HPDE6-E6E7 (cell line): Measurements from ENCODE around the gene GRIK1.
"Not testable (repeated sequence)": the region's sequence is repeated elsewhere in the genome, so short reads cannot be mapped to it uniquely, and the experiment has no call there.

Experiments used
- DNase-seq: peaks from one replicate; pipeline ENCODE4 v3.0.0; 2011; ENCODE audit warnings: missing footprints; ENCODE audit errors: extremely low spot score

Gene GRIK1

DNA sequence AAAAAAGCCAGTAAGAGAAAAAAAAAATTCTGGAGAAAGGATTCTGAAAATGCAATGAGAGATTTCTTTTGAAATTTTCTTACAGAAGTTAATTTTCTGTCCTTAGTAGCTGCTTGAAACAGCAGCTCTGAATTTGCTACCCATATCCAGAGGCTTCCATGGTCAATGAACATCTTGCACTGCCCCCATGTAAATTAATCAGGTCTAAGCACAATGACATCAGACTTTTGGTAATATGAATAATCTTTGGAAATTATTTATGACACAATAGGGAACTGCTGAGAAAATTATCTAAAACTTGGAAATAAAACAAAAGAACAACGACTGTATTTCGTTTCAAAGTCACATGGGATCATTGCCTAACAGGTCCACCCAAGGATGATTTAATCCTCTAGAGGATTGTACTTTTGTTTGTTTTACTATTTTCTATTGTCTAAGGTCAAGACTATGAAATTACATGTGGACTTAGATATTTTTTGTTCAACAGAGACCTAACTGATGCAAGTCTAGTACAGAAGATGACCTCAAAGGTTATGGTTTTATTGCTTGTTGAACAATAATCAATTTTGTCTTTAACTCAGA lies 328.9 kb downstream of the GRIK1 start:
- DNase-seq = no peak

DNA sequence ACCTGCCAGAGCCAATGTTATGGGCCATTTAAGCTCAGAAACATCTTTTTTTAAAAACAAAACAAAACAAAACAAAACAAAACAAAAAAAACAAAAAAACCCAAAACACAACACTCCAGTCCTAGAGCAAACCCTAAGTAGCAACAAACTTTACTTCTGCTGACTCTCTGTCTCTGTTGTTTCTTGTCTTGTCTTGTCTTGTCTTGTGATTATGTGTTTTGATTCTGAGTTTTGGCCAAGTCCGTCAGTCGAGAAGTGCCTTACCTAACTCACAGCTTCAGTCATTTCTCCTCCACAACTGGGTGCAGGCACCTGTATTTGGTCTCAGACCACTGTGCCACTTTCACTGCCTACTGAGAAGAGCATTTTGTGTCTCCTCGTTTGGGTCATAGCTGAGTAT lies 333.2 kb downstream of the GRIK1 start:
- no peak for DNase-seq

DNA sequence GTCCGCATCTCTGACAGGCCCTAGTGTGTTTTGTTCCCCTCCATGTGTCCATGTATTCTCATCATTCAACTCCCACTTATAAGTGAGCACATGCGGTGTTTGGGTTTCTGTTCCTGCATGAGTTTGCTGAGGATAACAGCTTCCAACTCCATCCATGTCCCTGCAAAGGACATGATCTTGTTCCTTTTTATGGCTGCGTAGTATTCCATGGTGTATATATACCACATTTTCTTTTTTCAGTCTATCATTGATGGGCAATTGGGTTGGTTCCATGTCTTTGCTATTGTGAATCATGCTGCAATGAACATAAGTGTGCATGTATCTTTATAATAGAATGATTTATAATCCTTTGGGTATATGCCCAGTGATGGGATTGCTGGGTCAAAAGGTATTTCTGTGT lies 334.6 kb downstream of the GRIK1 start:
- DNase-seq = not testable (repeated sequence)

- DNase-seq = no peak
Measured at GRCh38 chr21:29604076-29604475, 335.7 kb downstream of the GRIK1 start.

DNA sequence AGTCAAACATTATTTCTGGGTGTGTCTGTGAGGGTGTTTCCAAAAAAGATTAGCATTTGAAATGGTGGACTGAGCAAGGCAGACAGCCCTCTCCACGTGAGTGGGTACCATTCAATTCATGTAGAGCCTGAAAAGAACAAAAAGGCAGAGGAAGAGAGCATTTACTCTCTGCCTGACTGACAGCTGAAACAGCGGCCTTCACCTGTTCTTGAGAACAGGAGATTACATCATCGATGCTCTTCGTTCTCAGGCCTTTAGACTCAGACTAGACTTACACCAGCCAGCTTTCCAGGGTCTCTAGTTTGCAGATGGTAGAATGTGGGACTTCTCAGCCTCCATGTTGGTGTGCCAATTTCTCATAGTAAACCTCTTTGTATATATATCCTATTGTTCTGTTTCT lies 338.7 kb downstream of the GRIK1 start:
- no peak for DNase-seq

GRCh38 chr21:29586696-29587095 lies 353.1 kb downstream of the GRIK1 start:
- DNase-seq = no peak

GRCh38 chr21:29585462-29585861 lies 354.3 kb downstream of the GRIK1 start:
- DNase-seq = no peak

- DNase-seq = no peak
Measured at GRCh38 chr21:29583424-29583924, 356.3 kb downstream of the GRIK1 start.

- DNase-seq = no peak
Measured at GRCh38 chr21:29582855-29583254, 356.9 kb downstream of the GRIK1 start.

DNA sequence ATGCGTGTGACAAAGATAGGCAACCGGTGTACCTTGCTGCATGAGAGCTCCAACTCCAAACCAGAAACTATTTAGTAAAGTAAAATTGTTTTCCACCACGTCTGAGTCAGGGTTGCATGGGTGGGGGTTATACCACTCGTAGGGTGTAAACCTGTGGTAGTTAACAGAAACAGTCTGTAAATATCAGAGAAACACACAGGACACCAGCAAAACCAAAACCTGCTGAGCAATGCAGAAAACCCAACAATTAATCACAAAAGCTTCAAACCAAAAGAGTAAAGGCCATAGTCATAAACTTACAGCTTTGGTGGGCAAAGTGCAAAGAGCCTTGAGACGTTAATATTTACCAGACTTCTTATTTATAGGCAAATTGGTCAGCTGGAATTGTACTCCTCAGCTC lies 358.4 kb downstream of the GRIK1 start:
- no peak for DNase-seq

DNA sequence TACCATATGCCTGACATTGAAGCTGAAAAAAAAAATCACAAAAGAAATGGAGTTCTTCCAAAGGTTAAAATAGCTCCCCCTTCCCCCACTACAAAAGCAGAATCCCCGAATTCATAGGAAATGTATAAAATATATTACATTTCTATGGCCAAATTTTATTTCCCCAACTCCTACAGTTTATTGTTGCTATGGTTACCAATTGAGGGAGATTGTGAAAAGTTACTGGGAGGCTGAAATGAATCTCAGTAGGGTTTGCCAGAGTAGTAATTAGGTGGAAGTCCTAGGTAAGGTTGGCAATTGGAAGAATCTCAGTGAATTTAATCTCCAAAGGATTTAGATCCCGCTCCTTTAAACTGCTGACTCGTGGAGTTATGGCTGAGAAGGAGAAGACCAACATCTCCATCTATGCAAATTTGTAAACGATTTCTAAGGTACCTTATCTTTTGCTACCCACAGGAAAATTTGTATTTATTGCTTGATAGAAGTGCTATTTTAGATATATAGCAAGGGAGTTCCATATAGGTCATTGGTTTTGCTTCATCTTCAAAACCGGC lies 359.0 kb downstream of the GRIK1 start:
- no peak for DNase-seq

GRCh38 chr21:29578306-29578705 lies 361.5 kb downstream of the GRIK1 start:
- DNase-seq = no peak

- DNase-seq = no peak
Measured at GRCh38 chr21:29571949-29572348, 367.8 kb downstream of the GRIK1 start.

GRCh38 chr21:29568020-29568697 lies 371.6 kb downstream of the GRIK1 start:
- no peak for DNase-seq

GRCh38 chr21:29557931-29558725 lies 381.7 kb downstream of the GRIK1 start:
- no peak for DNase-seq

GRCh38 chr21:29557200-29557599 lies 382.6 kb downstream of the GRIK1 start:
- no peak for DNase-seq

GRCh38 chr21:29555601-29556000 lies 384.2 kb downstream of the GRIK1 start:
- DNase-seq = no peak

DNA sequence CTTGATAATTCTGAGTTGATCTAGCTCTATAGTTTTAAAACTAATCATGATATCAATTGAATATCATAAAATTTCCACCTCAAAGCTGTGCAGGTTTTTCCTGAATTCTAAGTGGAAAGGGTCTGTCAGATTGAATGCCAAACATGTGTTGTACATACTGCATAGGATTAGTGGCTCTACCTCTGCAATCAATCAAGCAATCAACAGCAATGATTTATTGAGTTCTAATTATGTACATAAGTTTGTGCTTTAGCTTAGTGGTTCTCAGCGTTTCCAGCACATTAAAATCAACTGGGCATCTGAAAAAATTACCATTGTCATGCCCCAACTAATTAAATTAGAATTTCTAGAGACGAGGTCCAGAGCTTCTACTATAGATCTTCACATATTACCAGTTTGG lies 389.6 kb downstream of the GRIK1 start:
- no peak for DNase-seq

GRCh38 chr21:29549614-29550013 lies 390.2 kb downstream of the GRIK1 start:
- DNase-seq = no peak

DNA sequence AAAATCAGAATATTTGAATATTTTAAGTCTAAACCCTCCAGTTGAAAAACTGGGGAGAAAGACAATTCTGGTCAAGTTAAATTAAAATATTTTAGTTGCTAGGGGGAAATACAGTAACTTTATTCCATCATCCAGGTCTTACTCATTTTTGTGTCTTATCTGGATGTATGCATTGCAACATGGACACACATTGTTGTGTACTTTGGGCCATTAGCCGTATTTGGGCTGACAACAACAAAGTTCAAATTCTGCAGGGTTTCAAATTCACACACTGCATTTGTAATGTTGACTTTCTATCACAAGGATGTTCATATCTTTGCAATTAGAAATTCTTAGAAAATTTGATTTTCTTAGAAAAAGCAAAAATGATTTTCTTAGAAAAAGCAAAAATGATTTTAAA lies 391.8 kb downstream of the GRIK1 start:
- DNase-seq = no peak

- DNase-seq = no peak
Measured at GRCh38 chr21:29546071-29546470, 393.7 kb downstream of the GRIK1 start.

DNA sequence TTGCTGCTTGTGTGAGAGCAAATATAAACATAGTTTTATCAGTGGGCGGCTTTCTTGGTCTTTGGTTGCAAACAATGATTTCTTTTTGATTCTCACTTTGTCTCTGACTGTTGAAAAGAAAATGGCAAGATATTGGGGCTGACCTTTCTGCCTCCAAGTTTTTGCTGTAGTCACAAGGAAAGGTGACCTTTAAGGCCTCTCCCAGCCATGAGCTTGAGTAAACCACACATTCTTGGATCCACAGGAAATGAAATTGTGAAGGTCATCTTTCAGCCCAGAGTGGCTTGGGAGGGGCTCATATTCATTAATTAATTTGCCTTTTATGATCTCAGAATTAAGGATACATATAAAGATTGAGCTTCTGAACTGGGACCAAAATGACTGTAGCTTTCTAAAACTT lies 399.5 kb downstream of the GRIK1 start:
- DNase-seq = no peak

GRCh38 chr21:29538115-29538514 lies 401.7 kb downstream of the GRIK1 start:
- no peak for DNase-seq
